HG02798 (cell line): ENCODE results near the gene TRDN.

ENCODE experiments used
- ATAC-seq: cut with Tn5 transposase; IDR thresholded peaks from one replicate; pipeline ENCODE4 v1.9.1; 2021; ENCODE audit warnings: mild to moderate bottlenecking; ENCODE audit not compliant: unreplicated experiment, poor library complexity

Gene TRDN

DNA sequence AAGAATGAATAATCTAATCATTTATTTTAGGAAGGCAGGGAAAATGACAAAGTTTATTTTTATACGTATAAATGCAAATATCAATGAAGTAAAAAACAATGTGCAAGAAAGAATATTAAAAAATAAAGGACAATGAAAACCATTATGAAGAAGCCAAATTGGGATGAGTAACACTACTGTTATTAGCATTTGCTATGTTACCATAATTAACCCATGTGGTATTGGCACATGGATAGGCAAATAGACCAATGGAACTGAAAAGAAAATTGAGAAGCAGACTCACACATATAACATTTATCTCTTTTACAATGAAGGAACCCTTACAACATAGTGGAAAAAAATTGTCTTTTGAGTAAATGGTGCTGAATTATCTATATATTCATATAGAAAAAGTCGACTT is 426.1 kb downstream of the TRDN start:
- ATAC-seq = no peak

- ATAC-seq = no peak
Measured at GRCh38 chr6:123207967-123208510, 428.7 kb downstream of the TRDN start.

DNA sequence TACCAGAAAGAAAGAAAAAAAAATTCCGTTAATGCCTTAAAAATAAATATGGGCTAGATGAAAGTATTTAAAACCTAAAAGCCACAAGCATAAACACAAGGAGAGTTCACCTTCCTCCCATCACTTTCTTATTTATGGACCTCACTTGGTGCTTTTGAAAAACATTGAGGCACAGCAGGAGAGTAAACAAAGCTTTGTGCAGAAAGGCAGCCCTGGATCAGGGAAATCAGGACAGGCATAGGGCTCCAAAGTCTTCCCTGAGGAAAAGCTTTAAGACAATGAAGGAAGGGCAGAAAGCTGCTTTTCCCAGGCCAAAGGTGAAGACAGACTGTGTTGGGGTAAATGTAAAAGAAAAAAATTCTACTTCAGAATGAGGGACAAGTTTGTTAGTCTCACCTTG is 432.8 kb downstream of the TRDN start:
- ATAC-seq = no peak

DNA sequence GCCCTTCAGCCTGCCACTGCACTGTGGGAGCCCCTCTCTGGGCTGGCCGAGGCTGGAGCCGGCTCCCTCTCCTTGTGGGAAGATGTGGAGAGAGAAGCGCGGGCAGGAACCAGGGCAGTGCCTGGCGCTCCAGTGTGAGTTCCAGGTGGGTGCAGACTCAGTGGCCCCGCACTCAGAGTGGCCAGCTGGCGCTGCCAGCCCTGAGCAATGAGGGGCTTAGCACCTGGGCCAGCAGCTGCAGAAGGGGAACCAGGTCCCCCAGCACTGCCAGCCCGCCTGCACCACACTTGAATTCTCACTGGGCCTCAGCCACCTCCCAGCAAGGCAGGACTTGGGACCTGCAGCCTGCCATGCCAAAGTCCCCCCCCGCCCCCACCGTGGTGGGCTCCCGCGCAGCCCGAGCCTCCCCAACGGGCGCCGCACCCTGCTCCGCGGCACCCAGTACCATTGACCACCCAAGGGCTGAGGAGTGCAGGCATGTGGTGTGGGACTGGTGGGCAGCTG is 434.8 kb downstream of the TRDN start:
- no peak for ATAC-seq

DNA sequence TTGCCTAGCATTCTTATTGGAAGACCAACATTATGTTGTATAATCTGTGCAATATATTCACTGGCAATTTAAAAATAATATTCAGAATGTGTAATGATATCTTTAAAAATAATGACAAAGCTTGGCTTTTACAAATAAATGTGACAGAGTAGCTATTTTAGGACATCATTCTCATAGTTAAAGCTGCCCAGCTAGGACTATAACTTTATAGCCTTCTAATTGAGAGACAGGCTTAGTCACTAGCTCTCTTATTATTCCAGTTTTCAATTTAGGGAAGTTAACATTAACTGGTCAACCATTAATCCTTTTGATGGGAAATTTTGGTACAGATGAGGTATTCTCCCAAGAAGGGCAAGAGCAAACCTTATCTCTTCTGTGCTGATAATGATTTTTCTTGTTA is 443.5 kb downstream of the TRDN start:
- no peak for ATAC-seq

DNA sequence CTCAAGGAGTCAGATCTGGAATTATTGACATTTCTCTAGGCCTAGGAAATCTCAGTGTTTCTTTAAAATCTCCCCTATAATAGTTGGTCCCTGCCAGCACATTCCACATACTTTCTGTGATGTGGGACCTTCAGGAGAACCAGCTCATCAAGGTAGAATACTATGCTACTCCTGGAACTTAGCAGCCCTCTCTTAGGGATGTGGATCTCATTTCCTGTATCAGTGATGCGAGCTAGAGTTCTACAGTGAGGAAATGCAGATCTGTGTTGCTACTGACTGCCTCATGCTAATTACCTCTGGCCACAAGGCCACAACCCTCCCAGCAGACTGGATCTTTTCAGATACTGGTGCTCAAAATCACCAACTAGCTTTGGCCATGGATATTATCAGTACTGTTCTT is 446.9 kb downstream of the TRDN start:
- no peak for ATAC-seq

- ATAC-seq = no peak
Measured at GRCh38 chr6:123182998-123183397, 453.8 kb downstream of the TRDN start.

- ATAC-seq = no peak
Measured at GRCh38 chr6:123176706-123177105, 460.0 kb downstream of the TRDN start.

- ATAC-seq = no peak
Measured at GRCh38 chr6:123171341-123172115, 465.2 kb downstream of the TRDN start.

DNA sequence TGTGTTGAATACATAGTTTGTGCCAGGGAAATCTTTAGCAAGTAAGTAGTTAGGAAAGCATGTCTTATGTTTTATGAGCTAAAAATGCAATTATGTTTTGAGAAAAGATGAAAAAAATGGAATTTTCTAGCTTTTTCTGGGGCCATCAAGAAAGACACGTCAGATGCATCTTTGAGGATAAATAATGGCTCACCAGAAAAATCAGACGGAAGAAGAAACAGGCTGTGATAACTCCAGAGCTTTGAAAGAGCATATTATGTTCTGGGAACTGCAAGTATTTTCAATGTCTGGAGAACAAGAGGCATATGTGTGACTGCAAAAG is 467.0 kb downstream of the TRDN start:
- ATAC-seq = no peak

DNA sequence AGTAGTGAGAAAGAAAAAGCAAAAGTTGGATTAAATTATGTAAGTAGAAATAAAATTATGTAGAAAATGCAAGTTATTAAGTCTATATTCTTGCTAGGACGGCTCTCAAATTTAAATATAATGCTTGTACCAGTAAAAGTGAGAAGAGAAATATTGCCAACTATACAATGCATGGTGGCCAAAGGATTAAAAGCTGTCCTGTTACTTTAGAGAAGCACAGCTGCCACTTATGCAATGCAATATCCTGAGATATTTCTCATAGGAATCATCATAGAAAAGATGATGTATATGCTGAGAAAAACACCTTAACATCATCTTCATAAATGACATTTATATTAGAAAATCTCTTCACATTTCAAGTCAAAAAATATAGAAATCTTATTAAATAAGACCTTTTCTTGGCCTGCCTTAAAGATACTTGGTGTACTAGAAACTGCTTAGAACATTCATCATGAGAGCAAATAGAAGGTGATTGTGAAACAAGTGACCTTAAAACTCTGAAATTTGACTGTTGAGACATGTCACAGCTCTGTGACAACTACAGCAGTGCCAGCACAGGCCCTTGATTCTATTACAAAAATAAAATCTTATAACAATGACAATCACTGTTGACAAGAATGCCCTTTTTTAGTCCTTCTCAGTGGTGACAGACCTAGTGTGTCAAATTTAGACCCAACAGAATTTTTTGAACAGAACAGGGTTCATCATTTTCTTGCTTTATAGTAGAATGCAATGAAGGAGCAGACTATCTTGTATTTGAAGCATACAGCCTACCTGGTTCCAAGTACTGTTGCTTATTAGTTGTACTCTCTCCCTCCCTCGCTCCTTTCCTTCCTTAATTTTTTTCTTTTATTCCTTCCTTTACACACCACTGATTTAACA is 467.6 kb downstream of the TRDN start:
- no peak for ATAC-seq

- no peak for ATAC-seq
Measured at GRCh38 chr6:123168466-123168865, 468.3 kb downstream of the TRDN start.
